Esophagus muscularis mucosa (tissue), 4 donors: Measurements from ENCODE around the gene DIDO1.

Experiments used
- EP300 ChIP-seq: sonication (generic); formaldehyde crosslinking; IDR thresholded peaks from one replicate; pipeline ENCODE4 v1.6.1; 2017; ENCODE audit warnings: antibody characterized with exemption
- POLR2A ChIP-seq: fragments of 450-650 bp; IDR thresholded peaks from one replicate; pipeline ENCODE4 v1.6.1; 2017; ENCODE audit warnings: antibody characterized with exemption, moderate library complexity, mild to moderate bottlenecking, low read depth
- TF ChIP-seq, protein P1 (sequence below), 3 experiments: fragments of 200-600 bp in 2 of 3; fragments of 450-650 bp in 1 of 3; sonication (generic) in 2 of 3; IDR thresholded peaks; one replicate each; pipeline ENCODE4 v1.5.1; 2017 to 2019; ENCODE audit warnings: antibody characterized with exemption in 3 of 3, mild to moderate bottlenecking in 2 of 3, moderate library complexity in 1 of 3

DNA sequence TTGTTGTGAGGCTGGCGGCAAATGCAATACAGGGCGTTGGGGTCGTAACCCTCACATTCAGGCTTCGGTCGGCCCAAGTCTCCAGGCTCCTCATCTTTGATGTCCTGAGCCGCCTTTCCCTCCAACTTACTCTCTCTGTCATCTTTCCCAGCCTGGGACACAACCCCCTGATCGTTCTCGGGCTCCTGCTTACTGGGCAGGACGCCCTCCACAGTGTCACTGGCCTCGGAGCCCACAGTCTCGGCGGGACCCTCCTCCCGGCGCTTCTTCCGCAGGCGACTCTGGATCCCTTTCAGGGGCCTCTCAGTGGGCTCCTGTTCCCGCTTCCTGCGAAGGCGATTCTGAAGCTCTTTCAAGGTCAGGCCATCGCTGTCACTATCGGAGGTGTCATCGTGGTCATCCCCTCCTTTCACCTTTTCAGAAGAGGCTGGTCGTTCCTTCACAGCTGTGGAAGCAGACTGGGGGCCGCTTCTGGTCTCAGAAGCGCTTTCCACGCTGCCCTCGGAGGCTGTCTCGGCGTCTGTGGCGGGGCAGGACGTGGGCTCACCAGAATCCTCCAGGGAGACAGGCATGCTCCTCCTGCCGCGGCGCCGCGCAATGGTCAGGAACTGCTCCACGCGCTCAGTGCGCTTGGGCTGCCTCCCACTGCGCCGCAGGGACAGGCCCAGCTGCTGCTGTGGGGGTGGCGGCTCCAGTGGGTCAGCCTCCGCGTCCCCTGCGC is 15.4 kb downstream of the DIDO1 start:
- TF ChIP-seq, protein P1, sequence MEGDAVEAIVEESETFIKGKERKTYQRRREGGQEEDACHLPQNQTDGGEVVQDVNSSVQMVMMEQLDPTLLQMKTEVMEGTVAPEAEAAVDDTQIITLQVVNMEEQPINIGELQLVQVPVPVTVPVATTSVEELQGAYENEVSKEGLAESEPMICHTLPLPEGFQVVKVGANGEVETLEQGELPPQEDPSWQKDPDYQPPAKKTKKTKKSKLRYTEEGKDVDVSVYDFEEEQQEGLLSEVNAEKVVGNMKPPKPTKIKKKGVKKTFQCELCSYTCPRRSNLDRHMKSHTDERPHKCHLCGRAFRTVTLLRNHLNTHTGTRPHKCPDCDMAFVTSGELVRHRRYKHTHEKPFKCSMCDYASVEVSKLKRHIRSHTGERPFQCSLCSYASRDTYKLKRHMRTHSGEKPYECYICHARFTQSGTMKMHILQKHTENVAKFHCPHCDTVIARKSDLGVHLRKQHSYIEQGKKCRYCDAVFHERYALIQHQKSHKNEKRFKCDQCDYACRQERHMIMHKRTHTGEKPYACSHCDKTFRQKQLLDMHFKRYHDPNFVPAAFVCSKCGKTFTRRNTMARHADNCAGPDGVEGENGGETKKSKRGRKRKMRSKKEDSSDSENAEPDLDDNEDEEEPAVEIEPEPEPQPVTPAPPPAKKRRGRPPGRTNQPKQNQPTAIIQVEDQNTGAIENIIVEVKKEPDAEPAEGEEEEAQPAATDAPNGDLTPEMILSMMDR (IDR thresholded peaks at IDR 0.05) = no peak
- no peak for TF ChIP-seq EP300
- TF ChIP-seq POLR2A = no peak
